SKM-1 treated with dmso at 0.1 percent for 144 hours (cell line): ENCODE measurements around the gene MAPK14.
"Not testable (repeated sequence)": the region's sequence is repeated elsewhere in the genome, so short reads cannot be mapped to it uniquely, and the experiment has no call there.

ENCODE experiments used
- DNase-seq: peaks from one replicate; lab custom pipeline; 2025; ENCODE audit not compliant: unreplicated experiment; lab: John Stamatoyannopoulos, UW

MAPK14 gene

DNA sequence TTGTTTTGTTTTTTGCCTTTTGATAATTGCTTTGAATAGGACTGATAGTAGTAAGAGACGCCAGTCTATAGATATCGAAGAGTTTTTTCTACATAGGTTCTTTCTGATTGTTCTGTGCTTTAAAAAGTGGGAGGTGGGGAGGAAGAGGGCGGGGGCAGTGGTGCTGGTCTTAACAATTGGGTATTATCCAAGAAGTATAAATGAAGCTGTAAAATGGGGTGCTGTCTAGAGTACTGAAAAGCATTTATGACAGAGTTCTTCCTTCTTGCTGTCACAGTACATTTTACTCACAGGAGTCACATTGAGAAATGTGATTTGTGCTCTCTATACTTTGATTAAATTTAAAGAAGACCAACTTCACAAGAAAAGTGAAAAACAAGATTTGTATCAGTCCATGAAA is 41.0 kb downstream of the MAPK14 start:
- DNase-seq = no peak

DNA sequence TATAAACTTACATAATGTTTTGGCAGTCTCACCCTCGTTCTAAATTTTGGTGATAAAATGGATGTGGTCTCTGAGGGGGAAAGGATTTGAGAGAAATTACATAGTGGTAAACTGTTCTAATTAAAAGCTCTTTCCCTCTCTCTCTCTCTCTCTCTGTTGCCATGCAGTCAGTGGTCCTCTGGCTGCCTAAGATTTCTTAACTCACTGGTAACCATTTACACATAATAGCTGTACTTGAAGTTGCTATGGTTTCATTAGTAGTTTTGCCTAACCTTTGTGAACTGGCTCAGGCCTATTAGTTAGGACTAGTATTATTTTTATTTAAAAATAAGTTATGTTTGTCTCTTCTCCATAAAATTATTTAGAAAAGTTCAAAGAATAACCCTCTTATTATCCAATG is 42.0 kb downstream of the MAPK14 start:
- DNase-seq = no peak

DNA sequence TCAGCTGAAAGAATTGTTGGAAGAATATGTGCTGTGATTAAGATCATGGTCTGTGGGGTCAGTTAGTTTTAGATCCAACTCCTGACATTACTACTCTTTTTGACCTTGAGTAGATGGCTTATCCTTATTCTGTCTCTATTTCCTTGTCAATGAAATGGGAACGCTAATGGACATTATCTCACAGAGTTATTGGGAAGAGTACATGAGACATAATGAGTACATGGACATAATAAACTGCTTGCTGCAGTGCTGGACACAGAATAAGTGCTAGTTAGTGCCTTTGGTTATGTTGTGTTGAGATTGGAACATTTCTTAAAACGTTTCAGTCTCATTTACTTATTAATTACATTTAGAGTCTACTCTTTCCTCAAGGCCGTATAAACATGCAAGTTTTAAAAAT is 42.6 kb downstream of the MAPK14 start:
- no peak for DNase-seq

DNA sequence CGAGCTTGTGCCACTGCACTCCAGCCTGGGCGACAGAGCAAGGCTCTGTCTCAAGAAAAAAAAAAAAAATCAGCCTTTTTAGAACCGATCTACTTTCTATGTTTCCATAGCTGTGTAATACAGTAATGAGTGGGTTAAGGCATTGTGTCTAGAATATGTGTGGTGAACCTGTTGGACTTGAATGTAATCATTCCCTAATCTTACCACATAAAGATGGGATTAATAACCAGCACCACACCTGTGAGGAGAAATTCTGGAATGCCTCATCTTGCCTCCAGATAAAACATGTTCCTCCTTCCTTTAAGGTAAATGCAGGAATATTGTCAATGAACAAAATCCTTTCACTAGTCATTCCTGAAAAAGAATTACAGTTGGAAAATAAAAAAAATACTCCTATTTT is 43.7 kb downstream of the MAPK14 start:
- no peak for DNase-seq

DNA sequence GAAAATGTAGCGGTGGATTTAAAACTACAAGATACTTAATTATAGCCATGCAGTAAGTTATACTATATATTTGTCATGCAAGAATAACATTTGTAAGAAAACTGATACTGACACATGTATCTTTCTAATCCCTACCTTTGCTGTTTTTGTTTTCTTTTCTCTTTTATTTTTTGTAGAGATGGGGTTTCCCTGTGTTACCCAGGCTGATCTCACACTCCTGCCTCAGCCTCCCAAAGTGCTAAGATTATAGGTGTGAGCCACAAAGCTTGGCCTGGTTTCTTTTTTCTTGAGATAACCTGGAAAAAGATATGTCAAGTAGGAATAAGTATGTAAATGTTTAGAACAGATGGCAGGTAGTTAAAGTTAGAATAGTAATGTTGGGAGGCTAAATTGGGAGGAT is 44.1 kb downstream of the MAPK14 start:
- DNase-seq = no peak

DNA sequence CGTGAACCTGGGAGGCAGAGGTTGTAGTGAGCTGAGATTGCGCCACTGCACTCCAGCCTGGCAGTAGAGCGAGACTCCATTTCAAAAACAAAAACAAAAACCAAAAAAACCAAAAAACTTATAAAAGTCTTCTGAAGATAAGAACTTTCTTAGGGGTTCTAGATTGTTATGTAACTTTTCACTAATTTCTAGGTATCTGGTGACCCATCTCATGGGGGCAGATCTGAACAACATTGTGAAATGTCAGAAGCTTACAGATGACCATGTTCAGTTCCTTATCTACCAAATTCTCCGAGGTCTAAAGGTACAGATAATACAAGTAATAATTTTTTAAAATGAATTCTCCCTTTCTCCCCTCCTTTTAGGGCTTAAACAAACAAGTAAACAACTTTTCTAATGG is 45.1 kb downstream of the MAPK14 start:
- no peak for DNase-seq

DNA sequence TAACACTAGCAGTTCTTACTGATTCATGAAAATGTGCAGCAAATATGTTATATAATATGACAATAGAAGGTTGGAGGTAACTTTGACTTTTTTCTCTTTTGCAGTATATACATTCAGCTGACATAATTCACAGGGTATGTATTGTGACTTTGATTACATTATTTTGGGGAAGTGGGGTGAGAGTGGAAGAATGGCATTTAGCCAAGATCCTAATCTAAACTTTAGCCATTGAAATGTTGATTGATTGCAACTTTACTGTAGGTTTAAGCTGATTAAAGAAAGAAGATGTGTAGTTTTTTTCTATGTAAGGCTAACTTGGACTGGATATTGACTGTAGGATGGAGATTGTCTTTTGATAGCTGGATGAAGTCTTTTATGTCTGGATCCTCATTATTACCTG is 46.0 kb downstream of the MAPK14 start:
- no peak for DNase-seq

DNA sequence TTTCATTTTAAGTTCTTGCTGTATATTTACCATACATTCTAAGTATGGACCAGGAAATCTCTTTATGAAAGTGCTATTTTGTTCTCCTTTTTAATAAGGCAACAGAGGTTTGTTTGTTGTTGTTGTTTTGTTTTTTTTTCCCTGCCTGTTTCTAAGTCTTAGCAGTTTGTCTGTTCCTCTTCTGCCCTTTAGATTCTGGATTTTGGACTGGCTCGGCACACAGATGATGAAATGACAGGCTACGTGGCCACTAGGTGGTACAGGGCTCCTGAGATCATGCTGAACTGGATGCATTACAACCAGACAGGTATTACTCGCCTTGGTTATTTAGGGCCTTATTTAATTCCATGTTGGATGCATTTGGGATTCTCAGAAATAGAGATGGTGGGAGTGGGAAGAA is 48.0 kb downstream of the MAPK14 start:
- no peak for DNase-seq

DNA sequence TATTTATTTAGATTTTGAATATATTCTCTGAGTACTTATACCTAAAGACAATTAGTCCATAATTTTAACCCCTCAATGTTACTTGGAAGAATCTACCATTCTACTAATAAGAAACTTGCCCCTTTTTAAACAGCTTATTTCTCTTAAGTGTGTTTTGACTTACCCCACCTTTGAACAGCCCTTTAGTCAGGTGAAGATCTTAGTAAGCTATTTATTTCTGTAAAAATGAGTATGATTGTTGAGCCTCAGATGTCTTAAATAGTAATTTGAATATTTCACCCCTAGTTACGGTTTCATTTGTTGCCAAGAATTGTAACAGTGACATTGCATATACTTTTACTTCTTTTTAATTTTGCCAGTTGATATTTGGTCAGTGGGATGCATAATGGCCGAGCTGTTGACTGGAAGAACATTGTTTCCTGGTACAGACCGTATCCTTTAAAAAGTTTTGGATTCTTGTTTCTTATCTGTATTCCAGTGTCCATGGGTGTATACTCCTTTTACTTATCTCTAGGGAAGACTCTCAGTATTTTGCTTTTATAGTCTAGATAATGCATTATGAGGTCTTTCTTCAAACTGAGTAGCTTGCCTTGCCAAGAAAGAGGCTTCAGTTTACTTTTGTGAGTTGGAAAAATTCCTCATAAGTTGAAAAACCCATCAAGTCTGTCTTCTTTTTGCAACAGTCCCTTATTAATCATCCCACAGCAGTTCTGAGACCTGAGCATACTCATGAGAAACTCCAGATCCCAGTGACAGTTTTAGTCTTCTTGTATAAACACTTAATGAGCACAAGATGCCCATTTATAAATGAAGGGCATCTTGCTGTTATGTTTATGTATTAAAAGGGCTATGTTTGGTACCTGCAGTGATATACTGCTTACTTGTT is 48.8 kb downstream of the MAPK14 start:
- no peak for DNase-seq

DNA sequence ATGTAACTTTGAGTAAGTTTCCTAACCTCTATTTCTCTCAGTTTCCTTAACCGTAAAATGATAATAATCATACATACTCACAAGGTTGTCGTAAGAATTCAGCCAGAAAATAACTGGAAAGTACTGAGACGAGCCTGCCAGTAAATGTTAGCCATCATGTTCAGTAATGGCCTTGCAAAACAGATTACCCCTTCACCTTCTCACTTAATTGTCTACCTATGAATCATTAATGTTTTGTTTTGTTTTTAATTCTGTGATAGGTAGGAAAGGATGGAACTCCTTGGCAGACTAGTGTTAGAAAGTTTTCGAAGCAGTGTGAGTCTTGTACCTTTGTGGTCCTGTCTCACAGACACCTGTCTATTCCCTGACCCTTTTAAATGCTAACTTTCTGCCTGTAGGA is 50.6 kb downstream of the MAPK14 start:
- no peak for DNase-seq

DNA sequence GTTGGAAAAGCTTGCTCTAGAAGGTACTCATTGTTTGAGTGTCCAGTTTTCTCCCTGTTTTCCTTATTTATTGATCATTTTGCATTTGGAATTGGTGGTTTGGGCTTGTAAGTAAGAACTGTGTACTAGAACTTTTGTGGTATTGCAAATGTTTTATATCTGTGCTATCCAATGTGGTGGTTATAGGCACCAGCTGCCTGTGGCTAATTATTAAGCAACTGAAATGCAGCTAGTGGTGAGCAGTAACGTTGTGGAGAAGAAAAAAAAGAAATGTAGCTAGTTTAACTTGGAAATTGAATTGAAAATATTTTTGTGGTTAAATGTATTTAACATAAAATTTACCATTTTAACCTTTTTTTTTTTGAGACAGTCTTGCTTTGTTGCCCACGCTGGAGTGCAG is 52.0 kb downstream of the MAPK14 start:
- DNase-seq = no peak

DNA sequence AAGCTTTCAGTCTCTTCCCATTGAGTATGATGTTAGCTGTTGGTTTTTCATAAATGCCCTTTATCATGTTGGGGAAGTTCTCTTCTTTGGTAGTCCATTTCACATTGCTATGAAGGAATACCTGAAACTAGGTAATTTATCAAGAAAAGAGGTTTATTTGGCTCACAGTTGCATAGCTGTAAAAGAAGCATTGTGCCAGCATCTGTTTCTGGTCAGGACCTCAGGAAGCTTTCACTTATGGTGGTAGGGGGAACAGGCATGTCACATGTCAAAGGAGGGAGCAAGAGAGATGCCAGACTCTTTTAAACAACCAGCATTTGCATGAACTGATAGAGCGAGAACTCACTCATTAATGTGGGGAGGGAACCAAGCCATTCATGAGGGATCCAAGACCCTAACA is 54.7 kb downstream of the MAPK14 start:
- no peak for DNase-seq

DNA sequence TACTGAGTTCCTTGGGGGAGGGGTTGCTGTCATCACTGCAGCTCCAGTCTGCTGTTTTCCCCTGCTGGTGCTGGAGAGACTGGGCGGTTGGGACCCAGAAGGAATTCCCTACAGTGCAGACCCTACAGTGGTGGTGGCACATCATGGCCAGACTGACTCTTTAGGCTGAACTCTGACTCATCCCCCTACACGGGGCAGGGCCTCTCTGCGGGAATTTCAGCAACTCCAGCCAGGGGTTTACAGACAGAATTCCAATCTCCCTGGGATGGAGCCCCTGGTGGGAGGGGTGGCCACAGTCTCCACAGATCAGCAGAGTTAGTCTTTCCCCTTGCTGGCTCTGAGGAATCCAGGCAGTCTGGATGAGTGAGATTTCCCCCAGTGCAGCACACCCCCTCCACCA is 55.8 kb downstream of the MAPK14 start:
- no peak for DNase-seq

DNA sequence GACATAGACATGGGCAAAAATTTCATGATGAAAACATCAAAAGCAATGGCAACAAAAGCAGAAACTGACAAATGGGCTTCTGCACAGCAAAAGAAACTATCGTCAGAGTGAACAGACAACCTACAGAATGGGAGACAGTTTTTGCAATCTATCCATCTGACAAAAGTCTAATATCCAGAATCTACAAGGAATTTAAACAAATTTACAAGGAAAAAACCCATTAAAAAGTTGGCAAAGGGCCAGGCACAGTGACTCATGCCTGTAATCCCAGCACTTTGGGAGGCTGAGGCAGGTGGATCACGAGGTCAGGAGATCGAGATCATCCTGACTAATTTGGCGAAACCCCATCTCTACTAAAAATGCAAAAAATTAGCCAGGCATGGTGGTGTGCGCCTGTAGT is 60.6 kb downstream of the MAPK14 start:
- DNase-seq = not testable (repeated sequence)

DNA sequence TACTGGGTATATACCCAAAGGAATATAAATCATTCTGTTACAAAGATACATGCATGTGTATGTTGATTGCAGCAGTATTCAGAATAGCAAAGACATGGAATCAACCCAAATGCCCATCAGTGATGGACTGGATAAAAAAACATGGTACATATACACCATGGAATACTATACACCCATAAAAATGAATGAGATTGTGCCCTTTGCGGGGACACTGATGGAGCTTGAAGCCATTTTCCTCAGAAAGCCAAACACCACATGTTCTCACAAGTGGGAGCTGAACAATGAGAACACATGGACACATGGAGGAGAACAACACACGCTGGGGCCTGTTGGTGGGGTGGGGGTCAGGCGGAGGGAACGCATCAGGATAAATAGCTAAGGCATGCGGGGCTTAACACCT is 61.4 kb downstream of the MAPK14 start:
- no peak for DNase-seq

DNA sequence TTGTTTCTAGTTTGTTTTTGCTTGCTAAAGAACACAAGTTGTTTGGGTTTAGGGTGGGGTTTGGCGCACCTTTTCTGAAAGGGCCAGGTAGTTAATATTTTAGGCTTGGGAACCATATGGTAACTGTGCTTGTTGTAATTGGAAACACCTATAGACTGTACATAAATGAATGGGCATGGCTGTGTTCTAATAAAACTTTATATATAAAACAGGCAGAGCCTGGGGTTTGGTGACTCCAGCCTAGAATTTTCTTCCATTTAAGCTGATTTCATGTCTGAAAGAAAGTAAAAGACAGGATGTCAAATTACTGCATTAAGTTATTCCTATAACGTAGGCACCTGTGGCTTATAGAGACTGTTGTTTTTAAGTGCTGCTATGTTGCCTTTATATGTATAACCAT is 66.6 kb downstream of the MAPK14 start:
- no peak for DNase-seq

DNA sequence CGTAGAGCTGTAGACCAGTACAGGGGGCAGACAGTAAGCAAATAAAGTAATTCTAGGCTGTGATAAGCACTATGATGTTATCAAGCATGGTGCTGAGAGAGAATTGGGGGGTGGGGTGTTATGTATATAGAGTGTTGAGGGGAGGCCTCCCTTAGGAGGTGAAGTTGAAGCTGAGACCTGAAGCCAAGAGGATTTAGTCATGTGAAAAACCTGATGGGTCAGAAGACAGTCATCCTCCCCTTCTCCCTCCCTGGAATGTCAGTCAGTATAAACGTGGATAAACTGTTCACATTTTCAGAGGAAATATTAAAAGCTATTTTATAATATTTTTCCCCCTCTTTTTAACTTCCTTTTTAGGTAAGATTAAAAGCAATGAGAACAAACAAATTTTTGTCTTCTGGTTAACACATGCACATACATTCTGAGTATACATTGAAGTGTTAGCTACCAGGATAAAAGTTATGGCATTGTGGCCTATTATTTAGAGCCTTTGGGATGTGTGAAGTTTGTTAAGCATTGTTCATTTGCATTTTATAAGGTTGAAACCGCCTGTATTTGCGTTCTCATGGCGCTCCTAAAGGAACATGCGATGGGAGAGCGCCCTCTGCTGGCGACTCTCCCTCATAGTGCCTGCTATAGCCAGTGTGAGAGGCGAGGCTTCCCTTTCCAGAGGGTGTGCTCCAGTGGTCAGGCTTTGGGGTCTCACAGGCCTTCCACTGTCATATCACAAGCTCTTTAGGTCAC is 67.3 kb downstream of the MAPK14 start:
- peak; percentile 51 for DNase-seq

DNA sequence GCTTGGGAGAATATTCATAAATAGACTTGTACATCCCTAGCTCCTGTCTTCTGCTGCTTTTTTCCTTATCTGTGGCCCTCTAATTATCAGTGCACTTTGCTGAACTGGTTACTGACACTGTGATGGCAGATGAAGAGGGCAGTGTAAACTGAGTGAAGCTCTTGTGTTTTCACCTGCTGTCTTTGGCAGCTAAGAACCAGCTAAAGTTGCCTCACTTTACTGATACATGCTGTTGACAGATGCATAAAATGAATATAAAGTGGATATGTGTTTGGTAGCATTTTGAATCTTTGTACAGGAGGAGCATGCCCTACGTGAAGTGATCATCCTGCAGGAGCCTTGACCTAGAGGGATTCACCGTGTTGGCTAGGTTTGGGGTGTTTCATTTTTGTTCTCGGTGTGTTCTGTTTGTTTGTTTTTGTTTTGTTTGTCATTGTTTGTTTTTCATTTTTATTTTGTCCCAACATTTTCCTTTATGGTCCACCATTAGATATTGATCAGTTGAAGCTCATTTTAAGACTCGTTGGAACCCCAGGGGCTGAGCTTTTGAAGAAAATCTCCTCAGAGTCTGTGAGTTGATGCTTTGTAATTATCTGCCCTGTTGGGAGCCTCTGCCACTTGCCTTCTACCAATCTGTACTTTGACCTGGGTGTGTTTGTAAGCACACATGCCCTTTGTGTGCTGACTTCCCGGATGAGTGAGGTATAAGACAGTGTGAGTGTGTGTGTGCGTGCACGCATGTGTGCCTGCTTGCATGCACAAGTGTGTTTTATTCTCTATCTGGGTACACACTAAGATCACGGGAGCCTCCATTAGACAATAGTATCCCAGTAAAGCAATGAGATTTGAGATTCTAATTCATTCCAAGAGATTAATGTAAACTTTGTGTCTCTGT is 68.1 kb downstream of the MAPK14 start:
- DNase-seq = no peak

DNA sequence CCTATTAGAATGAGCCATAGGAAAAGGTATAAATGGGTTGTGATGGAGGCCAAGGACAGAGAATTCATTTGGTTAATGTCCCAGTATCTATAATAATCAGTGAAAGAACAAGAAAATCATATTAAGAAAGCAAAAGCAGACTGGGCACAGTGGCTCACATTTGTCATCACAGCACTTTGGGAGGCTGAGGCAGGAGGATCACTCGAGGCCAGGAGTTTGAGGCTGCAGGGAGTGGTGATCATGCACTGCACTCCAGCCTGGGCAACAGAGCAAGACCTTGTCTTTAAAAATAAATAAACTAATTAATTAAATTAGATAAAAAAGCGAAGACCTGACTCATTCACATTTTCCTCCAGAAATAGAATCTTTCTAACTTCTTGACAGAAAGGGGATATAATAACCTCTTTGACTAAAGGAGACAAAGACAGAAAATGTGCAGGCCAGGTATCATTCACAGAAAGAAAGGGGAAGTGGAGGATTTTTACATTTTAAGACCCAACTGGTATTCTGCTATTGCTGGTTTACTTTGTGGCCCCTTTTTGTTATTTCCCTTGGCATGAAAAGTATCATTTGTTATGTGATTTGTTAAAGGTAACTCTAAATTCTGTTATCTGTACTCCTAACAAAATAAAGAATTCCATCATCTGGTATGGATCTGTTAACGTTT is 70.8 kb downstream of the MAPK14 start:
- no peak for DNase-seq

DNA sequence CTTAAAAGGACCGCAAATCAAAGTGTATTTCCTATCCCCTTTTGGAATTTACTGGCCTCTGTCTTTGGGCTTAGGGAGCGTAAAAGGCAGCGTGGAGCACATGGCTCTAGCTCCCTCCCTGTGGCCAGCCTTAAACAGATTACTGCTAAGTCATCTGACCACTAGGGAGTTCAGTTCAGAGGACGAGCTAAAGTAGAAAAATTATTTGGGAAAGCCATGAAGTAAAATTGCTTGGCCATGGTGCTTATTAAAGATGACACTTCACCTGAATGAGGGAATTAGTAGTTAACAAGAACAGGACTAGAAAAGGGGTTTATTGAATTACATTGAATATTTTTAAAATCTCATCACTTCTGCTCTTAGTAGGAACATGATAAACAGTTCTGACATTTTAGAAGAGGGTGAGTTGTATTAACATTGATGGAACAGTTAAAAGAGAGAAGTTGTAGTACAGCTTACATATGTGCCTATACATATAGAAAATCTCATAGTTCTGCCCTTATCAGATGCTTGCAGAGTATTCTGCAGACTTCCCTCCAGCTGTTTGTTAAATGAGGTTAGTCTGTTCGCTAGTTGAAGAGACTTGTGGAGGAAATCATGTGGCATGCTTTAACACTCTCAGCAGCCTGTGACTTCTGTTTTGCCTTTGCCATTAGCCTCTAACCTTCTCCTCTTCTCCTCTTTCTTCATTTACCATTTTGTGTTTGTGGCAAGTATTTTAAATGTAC is 71.5 kb downstream of the MAPK14 start:
- no peak for DNase-seq
